Sigmoid colon (tissue), 3 donors: ENCODE results near the gene VSIG8.

Experiments
- CTCF ChIP-seq, 4 experiments: fragments of 450-650 bp in 3 of 4; fragments of 200-600 bp in 1 of 4; IDR thresholded peaks; one replicate each; pipeline ENCODE4 v1.5.1; 2016 to 2019; ENCODE audit warnings: antibody characterized with exemption in 4 of 4, mild to moderate bottlenecking in 3 of 4, moderate library complexity in 2 of 4
- POLR2A ChIP-seq, 2 donors: fragments of 450-650 bp; IDR thresholded peaks; one replicate each; pipeline ENCODE4 v1.6.1; 2016; ENCODE audit warnings: antibody characterized with exemption in 2 of 2, mild to moderate bottlenecking in 2 of 2, moderate library complexity in 2 of 2

- no peak for TF ChIP-seq POLR2A (IDR thresholded peaks at IDR 0.05)
- TF ChIP-seq CTCF (IDR thresholded peaks at IDR 0.05), result no peak
Observed at GRCh38 chr1:159827102-159827490, 35.4 kb downstream of the VSIG8 start.
